CD4-positive, alpha-beta T cell treated with Interleukin-15 for 4 hours (primary cell): ENCODE data around the gene ARIH1.
"Not testable (repeated sequence)": the region's sequence is repeated elsewhere in the genome, so short reads cannot be mapped to it uniquely, and the experiment has no call there.

ENCODE experiments used
- DNase-seq: peaks from one replicate; pipeline ENCODE4 v3.0.0-alpha.2; 2020; ENCODE audit warnings: low spot score

Gene ARIH1

DNA sequence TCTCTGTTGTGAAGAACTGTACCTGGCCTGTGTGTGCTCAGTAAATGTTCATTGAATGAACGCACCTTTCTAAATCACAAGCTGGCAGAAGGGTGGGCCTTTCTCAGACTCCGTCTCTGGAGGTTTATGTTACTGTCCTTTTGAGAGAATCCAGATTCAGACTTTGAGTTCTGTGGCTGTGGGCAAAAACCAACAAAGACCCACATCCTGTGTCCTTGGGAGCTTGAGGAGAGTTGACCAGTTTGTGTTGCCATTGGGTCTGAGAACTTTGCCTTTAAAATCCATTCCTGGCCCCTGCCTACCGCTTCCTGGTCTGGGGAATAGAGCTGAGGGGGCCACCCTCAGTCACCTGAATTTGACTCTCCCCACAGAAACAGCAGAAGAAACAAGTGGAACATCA is 134.0 kb downstream of the ARIH1 start:
- not testable (repeated sequence) for DNase-seq

DNA sequence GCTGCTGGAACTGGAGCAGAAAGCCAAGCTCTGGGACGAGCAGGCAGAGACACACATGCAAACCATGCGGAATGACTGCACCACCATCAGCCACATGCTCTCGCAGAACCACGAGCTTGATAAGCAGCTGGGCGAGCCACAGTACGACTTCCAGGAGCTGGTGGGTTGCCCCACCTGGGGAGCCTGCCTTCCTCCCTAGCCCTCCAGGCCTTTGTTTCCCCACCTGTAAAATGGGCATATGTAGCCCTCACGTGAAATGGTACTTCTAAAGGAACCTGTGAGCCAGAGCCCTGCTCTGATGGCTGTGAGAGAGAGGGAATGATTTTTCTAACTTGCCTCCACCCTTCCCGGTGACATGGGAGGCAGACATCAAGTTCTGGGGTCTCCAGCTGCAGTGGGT is 135.7 kb downstream of the ARIH1 start:
- no peak for DNase-seq

- DNase-seq, result not testable (repeated sequence)
These were observed 138.2 kb downstream of the ARIH1 start for GRCh38 chr15:72612324-72612723.

DNA sequence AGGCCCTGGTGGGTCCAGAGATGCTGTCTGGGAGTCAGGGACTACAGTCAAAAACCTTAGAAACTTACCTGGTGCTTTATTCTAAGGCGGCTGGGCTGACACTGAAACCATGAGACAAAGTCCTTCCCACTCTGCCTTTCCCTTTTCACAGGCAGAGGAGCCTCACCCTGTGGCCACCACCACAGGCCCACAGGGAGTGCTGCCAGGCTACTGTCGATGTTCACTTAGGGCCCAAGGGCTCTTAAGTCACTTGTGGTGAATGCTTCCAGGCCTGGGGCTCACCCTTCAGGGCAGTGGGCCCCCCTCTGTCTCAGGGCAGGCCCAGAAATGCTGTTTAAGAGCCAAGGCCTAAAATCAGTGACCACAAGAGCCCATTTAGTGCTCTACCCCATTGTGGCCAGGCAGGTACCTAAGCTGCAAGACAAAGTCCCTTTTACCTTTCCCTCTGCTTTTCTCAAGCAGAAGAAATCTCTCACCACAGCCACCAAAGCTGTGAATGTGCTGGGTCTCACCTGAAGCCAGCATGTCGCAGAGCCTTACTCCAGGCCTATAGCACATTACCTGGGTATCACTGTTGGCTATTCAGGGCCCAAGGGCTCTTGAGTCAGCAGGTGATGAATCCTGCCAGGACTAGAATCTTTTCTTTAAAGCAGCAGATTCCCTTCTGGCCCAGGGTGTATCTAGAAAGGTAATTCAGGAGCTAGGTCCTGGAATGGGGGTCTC is 140.8 kb downstream of the ARIH1 start:
- no peak for DNase-seq

DNA sequence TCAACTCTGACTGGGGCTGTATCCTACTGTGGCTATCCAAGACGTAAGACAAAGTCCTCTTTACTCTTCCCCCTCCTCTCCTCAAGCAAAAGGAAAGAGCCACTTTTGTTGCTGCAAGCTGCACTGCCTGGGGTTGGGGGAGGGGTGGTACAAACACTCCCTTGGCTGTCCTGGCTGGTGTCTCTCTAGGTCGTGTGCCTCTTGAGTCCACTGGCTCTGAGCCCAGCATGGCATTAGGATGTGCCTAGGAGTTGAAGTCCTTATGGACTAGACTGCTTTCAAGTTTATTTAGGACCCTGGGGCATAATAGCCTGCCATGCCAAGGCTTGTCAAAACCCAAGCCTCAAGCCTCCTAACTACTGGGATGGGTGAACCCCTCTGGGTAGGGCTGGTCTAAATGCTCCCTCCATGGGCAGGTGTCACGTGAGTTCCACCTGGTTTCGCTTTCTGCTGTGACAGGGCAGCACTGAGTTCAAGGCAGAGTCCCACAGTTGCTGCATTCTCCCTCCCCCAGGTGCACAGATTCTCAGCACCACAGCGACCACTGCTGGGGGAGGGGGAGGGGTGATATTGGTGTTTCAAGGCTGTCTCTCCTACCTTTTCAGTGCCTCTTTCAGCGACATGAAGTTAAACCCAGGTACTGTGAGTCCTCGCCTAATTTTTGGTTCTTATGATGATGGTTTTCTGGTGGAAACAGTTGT is 141.6 kb downstream of the ARIH1 start:
- peak; percentile 1 for DNase-seq

GRCh38 chr15:72616491-72617210 is 142.5 kb downstream of the ARIH1 start:
- DNase-seq, result no peak

GRCh38 chr15:72623854-72624253 is 149.7 kb downstream of the ARIH1 start:
- not testable (repeated sequence) for DNase-seq

- DNase-seq, result not testable (repeated sequence)
These were observed 152.0 kb downstream of the ARIH1 start for GRCh38 chr15:72626153-72626552.

DNA sequence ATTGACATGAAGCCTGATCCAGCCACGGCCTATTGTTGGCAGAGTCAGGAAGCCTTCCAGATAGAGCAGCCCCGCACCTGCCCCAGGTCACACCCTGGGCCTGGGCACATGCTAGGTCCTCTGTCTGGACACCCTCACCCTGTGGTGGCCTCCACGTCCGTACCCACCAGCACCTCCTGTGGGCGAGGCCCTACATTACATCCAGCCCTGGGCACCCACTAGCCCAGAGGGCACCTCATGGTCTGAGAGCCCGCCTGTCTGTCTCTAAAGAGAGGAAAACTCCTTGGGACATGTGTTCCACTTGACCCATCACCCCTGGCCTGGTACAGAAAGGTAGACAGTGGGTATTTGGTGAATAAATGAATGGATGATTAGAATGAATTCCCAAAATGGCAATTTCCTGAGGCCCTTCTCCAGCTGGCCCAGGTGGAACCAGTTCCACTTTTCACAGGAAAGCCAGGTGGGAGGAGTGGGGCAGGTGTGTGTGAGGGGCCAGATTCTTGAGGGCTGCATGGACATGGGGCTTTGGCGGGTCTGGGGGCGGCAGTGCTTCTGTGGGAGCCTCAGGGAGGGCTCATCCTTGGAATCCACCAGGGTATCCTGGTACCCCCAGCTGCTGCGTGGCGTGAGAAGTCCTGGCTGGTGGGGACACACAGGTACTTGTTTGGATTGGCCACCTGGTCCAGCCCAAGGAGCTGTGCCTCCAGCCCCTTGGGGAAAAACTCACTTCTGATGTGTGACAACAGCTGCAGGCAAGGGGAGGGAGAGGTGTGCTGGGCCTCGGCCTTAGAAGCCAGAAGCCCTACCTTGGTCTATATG is 154.3 kb downstream of the ARIH1 start:
- not testable (repeated sequence) for DNase-seq

GRCh38 chr15:72629068-72629570 is 155.0 kb downstream of the ARIH1 start:
- not testable (repeated sequence) for DNase-seq

GRCh38 chr15:72636519-72637282 is 162.6 kb downstream of the ARIH1 start:
- peak; percentile 51 for DNase-seq

DNA sequence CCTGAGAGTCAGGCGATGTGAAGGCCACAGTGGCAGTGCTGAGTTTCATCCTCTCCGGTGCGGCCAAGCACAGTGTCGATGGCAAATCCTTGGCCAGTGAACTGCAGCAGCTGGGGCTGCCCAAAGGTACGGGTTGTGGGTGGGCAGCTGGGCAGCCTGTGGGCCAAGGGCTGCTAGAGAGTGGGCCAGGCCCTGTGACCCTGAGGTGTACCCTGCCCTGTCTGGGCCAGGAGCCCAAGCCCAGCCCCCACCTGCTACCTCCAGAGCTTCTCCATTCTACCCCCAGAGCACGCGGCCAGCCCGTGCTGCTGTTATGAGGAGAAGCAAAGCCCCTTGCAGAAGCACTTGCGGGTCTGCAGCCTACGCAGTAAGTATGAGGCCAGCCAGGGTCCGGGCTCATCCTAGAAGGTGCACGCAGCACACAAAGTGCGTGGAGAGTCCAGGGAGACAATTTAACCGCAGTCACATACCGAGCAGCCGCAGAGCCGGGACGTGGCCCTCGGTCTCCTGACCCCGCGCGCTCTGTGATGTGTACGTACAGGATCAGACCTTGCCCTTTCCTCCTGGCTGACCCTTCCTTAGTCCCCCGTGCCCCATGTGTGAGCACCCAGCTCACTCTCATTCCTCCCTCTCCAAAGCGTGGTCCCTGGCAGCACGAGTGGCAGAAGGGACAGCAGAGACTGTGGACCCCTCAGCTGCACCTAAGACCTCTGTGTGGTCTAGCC is 165.8 kb downstream of the ARIH1 start:
- not testable (repeated sequence) for DNase-seq

- DNase-seq, result not testable (repeated sequence)
These were observed 168.1 kb downstream of the ARIH1 start for GRCh38 chr15:72642271-72642670.

DNA sequence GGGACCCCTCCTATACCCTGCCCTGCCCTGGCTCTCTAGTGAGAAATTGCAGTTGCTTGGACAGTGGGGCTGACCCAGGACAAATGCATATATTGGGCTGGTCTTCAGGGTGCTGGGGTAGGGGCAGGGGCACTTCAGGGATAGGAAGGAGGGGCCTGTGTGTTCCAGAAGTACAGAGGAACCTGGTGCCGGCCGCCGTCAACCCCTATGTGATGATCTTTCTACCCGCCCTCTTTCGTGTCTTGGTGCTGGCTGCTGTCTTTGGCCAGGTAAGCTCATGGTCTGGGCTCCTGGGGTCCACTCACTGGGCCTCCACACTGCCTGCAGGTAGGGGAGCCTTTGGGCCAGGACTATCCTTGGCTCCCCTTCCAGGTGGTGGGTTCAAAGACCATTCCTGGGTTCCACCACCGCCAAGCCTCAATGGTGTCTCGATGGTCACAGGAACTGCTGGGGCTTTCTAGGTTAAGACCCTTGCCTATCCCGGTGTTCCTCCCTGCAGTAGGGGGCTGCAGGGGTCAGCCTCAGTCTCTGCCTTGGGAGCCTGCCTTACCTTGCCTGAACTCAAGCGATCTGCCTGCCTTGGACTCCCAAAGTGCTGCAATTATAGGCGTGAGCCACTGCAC is 174.6 kb downstream of the ARIH1 start:
- not testable (repeated sequence) for DNase-seq
